ENCODE measurements around the gene ZDHHC1.

Gene ZDHHC1

GRCh38 chr16:67395458-67396158 is 20.7 kb downstream of the ZDHHC1 start:
- DNase-seq (ENCODE audit: low read depth in 1 of 2, low spot score in 1 of 2) = no peak
- no peak overlapping the region for H3K4me3 ChIP-seq (replicated peaks; ENCODE audit: insufficient read depth, low read length)
- TF ChIP-seq POLR2AphosphoS5 (IDR thresholded peaks at IDR 0.05; ENCODE audit: low read depth) = no peak
- no peak for TF ChIP-seq CTCF (IDR thresholded peaks at IDR 0.05; ENCODE audit: insufficient read depth, low read length)
- no peak for TF ChIP-seq SPI1 (IDR thresholded peaks at IDR 0.05; ENCODE audit: borderline replicate concordance, low read depth)
- TF ChIP-seq REST (IDR thresholded peaks at IDR 0.05; ENCODE audit: insufficient replicate concordance, low read depth) = no peak
- TF ChIP-seq GABPA (IDR thresholded peaks at IDR 0.05; ENCODE audit: low read depth) = no peak
- H3K27ac ChIP-seq (replicated peaks) = no peak overlapping the region
- H3K27me3 ChIP-seq (ENCODE audit: insufficient read depth, poor library complexity, severe bottlenecking) = peaks cover 20% of the 10 kb centered on the region

- no peak for DNase-seq (ENCODE audit: low read depth in 1 of 2, low spot score in 1 of 2)
- H3K4me3 ChIP-seq (replicated peaks; ENCODE audit: insufficient read depth, low read length) = no peak overlapping the region
- H3K27me3 ChIP-seq (ENCODE audit: insufficient read depth, poor library complexity, severe bottlenecking) = peaks cover 20% of the 10 kb centered on the region
- no peak for TF ChIP-seq GABPA (IDR thresholded peaks at IDR 0.05; ENCODE audit: low read depth)
- no peak for TF ChIP-seq POLR2AphosphoS5 (IDR thresholded peaks at IDR 0.05; ENCODE audit: low read depth)
- no peak for TF ChIP-seq SPI1 (IDR thresholded peaks at IDR 0.05; ENCODE audit: borderline replicate concordance, low read depth)
- H3K27ac ChIP-seq (replicated peaks) = no peak overlapping the region
These were observed 21.2 kb downstream of the ZDHHC1 start for GRCh38 chr16:67395105-67395457.

DNA sequence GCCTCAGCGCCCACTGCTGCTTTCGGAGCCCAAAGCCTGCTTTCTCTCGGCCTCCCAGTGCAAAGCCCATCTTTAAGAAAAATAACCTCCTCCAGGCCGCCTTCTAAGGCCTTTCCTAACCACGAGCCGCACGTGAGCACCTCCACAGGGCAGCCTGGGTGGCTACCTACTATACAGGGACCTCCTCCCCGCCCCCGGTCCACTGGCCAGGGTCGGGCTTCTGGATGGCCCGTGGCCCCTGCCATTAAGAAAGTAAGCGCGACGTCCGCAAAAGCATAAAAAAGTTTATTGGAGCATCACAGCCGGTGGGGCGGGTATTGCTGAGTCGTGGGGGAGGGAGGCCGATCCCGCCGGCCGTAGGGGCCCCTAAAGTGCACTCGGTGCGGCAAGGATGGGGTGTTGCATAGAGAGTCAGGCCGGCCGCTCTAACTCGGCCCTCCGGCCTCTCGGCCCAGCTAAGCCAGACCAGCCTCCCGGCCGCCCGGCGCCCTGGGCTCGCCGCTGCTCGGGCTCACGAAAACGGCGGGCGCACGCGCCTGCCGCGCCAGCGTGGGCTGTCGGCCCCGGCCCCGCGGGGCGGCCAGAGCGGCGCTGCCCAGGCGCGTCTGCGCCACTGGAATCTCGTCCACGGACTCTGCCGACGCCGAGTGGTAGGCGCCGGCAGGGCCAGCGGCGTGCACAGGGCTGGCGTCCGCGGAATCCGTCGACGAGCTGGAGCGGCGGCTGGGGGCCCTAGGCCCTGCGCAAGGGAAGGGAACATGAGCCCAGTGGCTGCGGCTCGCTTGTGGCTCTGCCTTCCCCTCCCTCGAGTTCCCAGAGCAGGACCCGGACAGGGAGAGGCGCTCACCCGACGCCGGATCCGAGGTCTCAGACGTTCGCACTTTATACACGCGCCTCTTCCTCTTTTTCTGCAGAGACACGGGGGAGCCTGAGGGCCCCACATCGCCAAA is 21.8 kb downstream of the ZDHHC1 start:
- DNase-seq (ENCODE audit: low read depth in 1 of 2, low spot score in 1 of 2) = peak in 1 of 2 experiments; percentile 86
- Histone ChIP-seq H3K27me3 (ENCODE audit: insufficient read depth, poor library complexity, severe bottlenecking) (peaks cover 20% of the 10 kb centered on the region), H3K27ac (replicated peaks) (no peak overlapping the region), H3K4me3 (replicated peaks; ENCODE audit: insufficient read depth, low read length) (no peak overlapping the region)
- no peak for TF ChIP-seq POLR2AphosphoS5 (IDR thresholded peaks at IDR 0.05; ENCODE audit: low read depth)
- TF ChIP-seq SPI1 (IDR thresholded peaks at IDR 0.05; ENCODE audit: borderline replicate concordance, low read depth) = peak; percentile 97

- Histone ChIP-seq H3K27ac (replicated peaks) (no peak overlapping the region), H3K4me3 (replicated peaks; ENCODE audit: insufficient read depth, low read length) (no peak overlapping the region), H3K27me3 (ENCODE audit: insufficient read depth, poor library complexity, severe bottlenecking) (peaks cover 20% of the 10 kb centered on the region)
- DNase-seq (ENCODE audit: low read depth in 1 of 2, low spot score in 1 of 2) = no peak
- no peak for TF ChIP-seq SPI1 (IDR thresholded peaks at IDR 0.05; ENCODE audit: borderline replicate concordance, low read depth)
- no peak for TF ChIP-seq CTCF (IDR thresholded peaks at IDR 0.05; ENCODE audit: insufficient read depth, low read length)
- TF ChIP-seq GABPA (IDR thresholded peaks at IDR 0.05; ENCODE audit: low read depth) = no peak
- TF ChIP-seq POLR2AphosphoS5 (IDR thresholded peaks at IDR 0.05; ENCODE audit: low read depth) = no peak
These were observed 22.5 kb downstream of the ZDHHC1 start for GRCh38 chr16:67393788-67394154.

DNA sequence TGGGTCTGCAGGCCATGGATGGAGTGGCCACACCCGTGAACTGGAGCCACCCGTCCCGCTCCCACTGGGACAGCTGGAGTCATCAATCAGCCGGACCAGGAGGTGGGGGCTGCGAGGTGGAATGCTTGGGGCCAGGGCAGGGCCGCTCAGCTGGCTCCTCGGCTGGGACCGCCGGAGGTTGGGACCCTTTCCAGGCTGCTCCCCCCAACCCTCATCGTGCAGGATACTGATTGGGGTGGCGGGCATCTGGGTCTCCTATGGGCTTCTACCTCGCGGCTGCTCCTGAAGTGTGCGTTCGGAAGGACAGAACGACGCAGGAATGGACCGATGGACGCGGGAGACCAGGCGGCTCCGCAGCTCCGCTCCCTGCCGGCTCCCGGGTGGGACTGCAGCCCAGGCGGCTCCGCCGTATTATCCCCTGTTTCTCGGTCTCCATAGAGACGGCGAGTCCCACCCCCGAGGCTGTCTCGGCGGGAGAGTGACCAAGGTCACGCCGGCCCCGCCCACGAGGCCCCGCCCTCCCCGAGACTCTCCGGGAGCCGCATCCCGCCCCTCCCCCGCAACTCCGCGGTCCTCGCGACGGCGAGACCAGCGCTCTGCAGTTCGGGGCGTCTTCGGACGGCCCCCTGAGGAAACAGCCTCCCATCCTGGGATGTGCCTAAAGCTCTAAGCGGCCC is 23.0 kb downstream of the ZDHHC1 start, which contains the start of gene TPPP3:
Gene TPPP3 (minus strand): TSS at position 388 of the 677 bp plus-strand sequence. CDS start 2,387 bp downstream, outside the sequence.
- no peak for DNase-seq (ENCODE audit: low read depth in 1 of 2, low spot score in 1 of 2)
- TF ChIP-seq SPI1 (IDR thresholded peaks at IDR 0.05; ENCODE audit: borderline replicate concordance, low read depth) = no peak
- no peak for TF ChIP-seq CTCF (IDR thresholded peaks at IDR 0.05; ENCODE audit: insufficient read depth, low read length)
- TF ChIP-seq GABPA (IDR thresholded peaks at IDR 0.05; ENCODE audit: low read depth) = no peak
- no peak for TF ChIP-seq POLR2AphosphoS5 (IDR thresholded peaks at IDR 0.05; ENCODE audit: low read depth)
- no peak for TF ChIP-seq REST (IDR thresholded peaks at IDR 0.05; ENCODE audit: insufficient replicate concordance, low read depth)
- no peak within 1 kb of the TSS for H3K27ac ChIP-seq (replicated peaks)
- peaks cover 20% of the 10 kb centered on the region for H3K27me3 ChIP-seq (ENCODE audit: insufficient read depth, poor library complexity, severe bottlenecking)
- no peak within 1 kb of the TSS for H3K4me3 ChIP-seq (replicated peaks; ENCODE audit: insufficient read depth, low read length)
